T-helper 2 cell treated with Interferon-gamma antibody and Interleukin-4, amounts not matched to agents 100 ng/mL and 5 ng/mL, for 36 hours (primary cell): ENCODE data around the gene NOTCH2. TPM values are rescaled to one million over a fixed set of nuclear protein-coding genes. Genes with fewer than 3 reads are reported as not detected.

Source experiments
- intact Hi-C: fragments of 100-400 bp; cut with micrococcal nuclease; formaldehyde crosslinking; loops from one replicate; pipeline ENCODE4 v1.15.1; 2023
- total RNA-seq: library from RNA; stranded (reverse); gene quantifications from 2 replicates; pipeline ENCODE4 v1.2.3, GENCODE V29; 2022

The NOTCH2 gene
- total RNA-seq, 1 donor from 2014 or later, result 112 TPM

GRCh38 chr1:119947468-119947867 is 122.0 kb downstream of the NOTCH2 start:
- intact Hi-C loops, result loop anchor here (5.0 kb wide), 1 partner anchor 200 kb away; no protein-coding TSS in a partner anchor

GRCh38 chr1:119946724-119947123 is 122.7 kb downstream of the NOTCH2 start:
- intact Hi-C loops, result loop anchor here (5.0 kb wide), 1 partner anchor 201 kb away; no protein-coding TSS in a partner anchor

GRCh38 chr1:119943216-119943615 is 126.2 kb downstream of the NOTCH2 start:
- intact Hi-C loops, result no loop called here

- intact Hi-C loops, result no loop called here
Observed at GRCh38 chr1:119941392-119941791, 128.1 kb downstream of the NOTCH2 start.

- intact Hi-C loops, result no loop called here
Observed at GRCh38 chr1:119940697-119941096, 128.8 kb downstream of the NOTCH2 start.

- intact Hi-C loops, result no loop called here
Observed at GRCh38 chr1:119937198-119937597, 132.3 kb downstream of the NOTCH2 start.

GRCh38 chr1:119935915-119936314 is 133.5 kb downstream of the NOTCH2 start:
- intact Hi-C loops, result no loop called here

- intact Hi-C loops, result no loop called here
Observed at GRCh38 chr1:119935373-119935772, 134.1 kb downstream of the NOTCH2 start.

GRCh38 chr1:119933397-119933796 is 136.1 kb downstream of the NOTCH2 start:
- intact Hi-C loops, result no loop called here

GRCh38 chr1:119929643-119930315 is 139.7 kb downstream of the NOTCH2 start:
- intact Hi-C loops, result no loop called here

- intact Hi-C loops, result no loop called here
Observed at GRCh38 chr1:119926553-119926952, 142.9 kb downstream of the NOTCH2 start.

- intact Hi-C loops, result no loop called here
Observed at GRCh38 chr1:119924948-119925898, 144.2 kb downstream of the NOTCH2 start.

GRCh38 chr1:119920104-119920968 is 149.1 kb downstream of the NOTCH2 start:
- intact Hi-C loops, result no loop called here

GRCh38 chr1:119919241-119919640 is 150.2 kb downstream of the NOTCH2 start:
- intact Hi-C loops, result no loop called here

GRCh38 chr1:119918301-119918700 is 151.2 kb downstream of the NOTCH2 start:
- intact Hi-C loops, result no loop called here

GRCh38 chr1:119917304-119918055 is 152.0 kb downstream of the NOTCH2 start:
- intact Hi-C loops, result no loop called here

- intact Hi-C loops, result no loop called here
Observed at GRCh38 chr1:119915517-119915916, 153.9 kb downstream of the NOTCH2 start.

GRCh38 chr1:119914071-119914470 is 155.4 kb downstream of the NOTCH2 start:
- intact Hi-C loops, result no loop called here

GRCh38 chr1:119912963-119913362 is 156.5 kb downstream of the NOTCH2 start:
- intact Hi-C loops, result no loop called here

GRCh38 chr1:119911775-119912174 is 157.7 kb downstream of the NOTCH2 start:
- intact Hi-C loops, result no loop called here

- intact Hi-C loops, result no loop called here
Observed at GRCh38 chr1:119910618-119911017, 158.8 kb downstream of the NOTCH2 start.
